Thyroid gland (tissue), 4 donors: Measurements from ENCODE around the gene NREP. TPM values are rescaled to one million over a fixed set of nuclear protein-coding genes. Genes with fewer than 3 reads are reported as not detected.

Experiments used
- DNase-seq, 2 donors: peaks; one replicate each; pipeline ENCODE4 v3.0.0-alpha.2; 2019
- H3K27ac ChIP-seq, 3 donors: fragments of 200-600 bp; sonication (generic); 1 replicate in 2 of 3; 2 replicates in 1 of 3; pipeline ENCODE4 v1.5.1; 2016 to 2019; ENCODE audit warnings: mild to moderate bottlenecking in 1 of 3, moderate library complexity in 1 of 3
- H3K27me3 ChIP-seq: fragments of 200-600 bp; sonication (generic); one replicate; pipeline ENCODE4 v1.5.1; 2019
- H3K36me3 ChIP-seq, 2 donors: fragments of 200-600 bp; sonication (generic); one replicate each; pipeline ENCODE4 v1.5.1; 2016 to 2019
- H3K4me1 ChIP-seq, 2 donors: fragments of 200-600 bp; sonication (generic); one replicate each; pipeline ENCODE4 v1.5.1; 2017 to 2019
- H3K4me3 ChIP-seq, 3 donors: fragments of 200-600 bp; sonication (generic); replicated peaks in 1 of 3; 1 replicate in 2 of 3; 2 replicates in 1 of 3; pipeline ENCODE4 v1.5.1; 2016; ENCODE audit warnings: mild to moderate bottlenecking in 1 of 3
- H3K9me3 ChIP-seq: fragments of 200-600 bp; sonication (generic); one replicate; pipeline ENCODE4 v1.5.1; 2017
- CTCF ChIP-seq, 6 experiments: fragments of 200-600 bp in 3 of 6; fragments of 450-650 bp in 3 of 6; sonication (generic) in 3 of 6; IDR thresholded peaks; one replicate each; pipeline ENCODE4 v1.5.1; 2016 to 2019; ENCODE audit warnings: antibody characterized with exemption in 6 of 6, mild to moderate bottlenecking in 2 of 6, inconsistent platforms in 1 of 6, moderate library complexity in 1 of 6
- POLR2A ChIP-seq, 2 donors: fragments of 450-650 bp; IDR thresholded peaks; one replicate each; pipeline ENCODE4 v1.6.1; 2017; ENCODE audit warnings: antibody characterized with exemption in 2 of 2, mild to moderate bottlenecking in 2 of 2, moderate library complexity in 1 of 2
- WGBS, 2 donors: methylation state at CpG; one replicate each; pipeline ENCODE4 v1.1.5; 2017; 5-methylcytosine and 5-hydroxymethylcytosine counted together
- intact Hi-C: fragments of 100-400 bp; cut with DNase I; formaldehyde crosslinking; loops from one replicate; pipeline ENCODE4 v1.15.1; 2023
- small RNA-seq: library from RNA; depleted of rRNA; stranded (forward); fragments of <200 nt; gene quantifications from one replicate; pipeline ENCODE3, GENCODE V24; 2016
- total RNA-seq, 4 donors: library from RNA; depleted of rRNA; stranded (reverse); fragments of >200 nt; gene quantifications; one replicate each; pipeline ENCODE4 v1.2.3, GENCODE V29; 2016

NREP gene
- total RNA-seq, 4 donors from 2014 or later = 4.4 to 20.6 (median 11.1) TPM

DNA sequence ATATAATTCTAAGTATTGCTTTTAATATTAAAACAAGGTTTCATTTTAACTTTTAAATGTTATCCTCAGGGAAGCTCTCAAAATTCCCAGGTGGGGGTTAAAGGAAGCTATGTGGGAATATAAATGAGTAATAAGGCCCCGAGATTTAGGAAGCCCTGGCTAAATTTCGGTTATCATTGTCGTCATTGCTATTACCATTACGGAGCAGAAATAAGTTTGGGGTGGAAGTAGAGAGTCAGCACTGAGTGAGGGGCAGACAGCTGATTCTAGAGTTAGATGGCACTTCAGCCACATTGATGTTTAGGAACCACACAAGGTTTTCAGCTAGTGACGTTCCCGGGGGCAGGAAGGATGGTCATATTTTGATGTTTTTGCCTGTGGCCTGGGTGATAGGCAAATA, 74.9 kb downstream of the NREP start:
- WGBS, 2 donors = 78 to 84% methylated on average over 6 of the region's 6 CpGs
- no peaks in the 10 kb centered on the region for H3K9me3 ChIP-seq
- H3K4me3 ChIP-seq = no peak overlapping the region
- no peaks in the 10 kb centered on the region for H3K27me3 ChIP-seq
- DNase-seq = no peak
- no peak overlapping the region for H3K27ac ChIP-seq
- TF ChIP-seq CTCF (IDR thresholded peaks at IDR 0.05) (no peak), POLR2A (IDR thresholded peaks at IDR 0.05) (no peak)
- no peaks in the 10 kb centered on the region for H3K36me3 ChIP-seq
- intact Hi-C loops = no loop called here
- peaks cover 12 to 15% of the 10 kb centered on the region in 2 donors for H3K4me1 ChIP-seq

DNA sequence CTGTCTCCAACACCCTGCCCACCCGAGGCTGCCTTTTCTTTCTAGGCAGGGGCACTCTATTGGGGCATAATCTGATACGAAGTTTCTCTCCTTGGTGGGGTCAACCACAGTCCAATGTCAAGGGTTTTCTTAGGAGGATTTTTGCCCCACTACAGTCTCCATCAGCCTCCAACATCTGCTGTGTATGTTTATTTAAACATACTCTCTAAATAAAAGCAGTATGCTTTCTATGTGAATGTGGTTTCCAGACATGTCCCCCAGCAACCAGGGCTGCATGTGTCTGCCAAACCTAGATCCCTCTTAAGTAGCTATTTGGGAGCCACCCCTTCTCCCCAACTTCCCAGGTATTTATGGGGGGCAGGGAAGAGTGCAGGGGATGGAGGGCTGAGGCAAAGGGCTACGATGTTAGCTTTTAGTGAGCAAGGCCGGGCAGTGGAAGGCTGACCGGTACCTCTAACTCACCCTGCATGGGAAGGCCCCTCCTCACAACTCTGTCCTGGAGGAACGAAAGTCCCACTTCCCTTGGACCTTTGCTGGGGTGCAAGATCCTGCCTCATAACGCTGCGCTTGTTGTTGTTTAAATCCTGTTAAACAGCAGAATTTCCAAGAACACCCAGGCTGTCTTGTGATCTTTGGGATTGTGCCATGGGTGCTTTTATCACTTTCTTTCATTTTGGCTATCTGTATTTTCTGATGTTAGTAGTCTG, 75.4 kb downstream of the NREP start:
- TF ChIP-seq CTCF (IDR thresholded peaks at IDR 0.05) = no peak
- no peak for TF ChIP-seq POLR2A (IDR thresholded peaks at IDR 0.05)
- intact Hi-C loops = no loop called here
- Histone ChIP-seq H3K4me3 (no peak overlapping the region), H3K36me3 (no peaks in the 10 kb centered on the region), H3K27me3 (no peaks in the 10 kb centered on the region), H3K4me1 (peaks cover 12 to 15% of the 10 kb centered on the region in 2 donors), H3K27ac (peak overlapping the region in 1 of 3 donors; percentile 11), H3K9me3 (no peaks in the 10 kb centered on the region)
- 65 to 73% methylated on average over 8 of the region's 8 CpGs for WGBS, 2 donors
- no peak for DNase-seq

- H3K4me1 ChIP-seq = peaks cover 12 to 15% of the 10 kb centered on the region in 2 donors
- intact Hi-C loops = no loop called here
- DNase-seq = peak; percentile 28 to 41
- no peaks in the 10 kb centered on the region for H3K27me3 ChIP-seq
- no peaks in the 10 kb centered on the region for H3K9me3 ChIP-seq
- H3K4me3 ChIP-seq = no peak overlapping the region
- TF ChIP-seq CTCF (IDR thresholded peaks at IDR 0.05) (no peak), POLR2A (IDR thresholded peaks at IDR 0.05) (no peak)
- WGBS, 2 donors = 12 to 20% methylated on average over 6 of the region's 6 CpGs
- H3K27ac ChIP-seq = peak overlapping the region in 2 of 3 donors; percentile 10 to 11
- no peaks in the 10 kb centered on the region for H3K36me3 ChIP-seq
Measured at GRCh38 chr5:111680737-111681413, 76.1 kb downstream of the NREP start.

DNA sequence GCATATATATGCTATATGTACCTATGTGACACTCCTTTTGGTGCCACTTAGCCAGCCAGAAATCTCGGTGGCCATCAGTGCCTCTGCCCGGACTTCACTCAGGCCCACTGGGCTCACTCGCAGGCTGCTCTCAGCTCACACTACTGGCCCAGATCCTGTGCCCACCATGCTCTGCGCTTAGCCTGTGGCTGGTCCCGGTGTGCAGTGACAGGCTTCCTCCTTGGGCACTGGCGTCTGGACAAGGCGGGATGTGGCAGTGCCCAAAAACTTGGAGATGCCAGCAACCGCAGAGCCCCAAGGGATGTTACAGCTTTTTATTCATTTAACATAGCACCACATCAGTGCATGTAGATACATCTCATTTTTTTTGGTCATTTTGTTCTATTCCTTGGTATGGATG, 77.4 kb downstream of the NREP start:
- no peak for DNase-seq
- no peaks in the 10 kb centered on the region for H3K9me3 ChIP-seq
- H3K4me1 ChIP-seq = peaks cover 12 to 15% of the 10 kb centered on the region in 2 donors
- intact Hi-C loops = no loop called here
- no peak overlapping the region for H3K4me3 ChIP-seq
- no peaks in the 10 kb centered on the region for H3K36me3 ChIP-seq
- no peaks in the 10 kb centered on the region for H3K27me3 ChIP-seq
- H3K27ac ChIP-seq = no peak overlapping the region
- whole genome bisulfite sequencing, 2 donors = 94 to 97% methylated on average over 8 of the region's 8 CpGs
- TF ChIP-seq POLR2A (IDR thresholded peaks at IDR 0.05) (no peak), CTCF (IDR thresholded peaks at IDR 0.05) (no peak)

Small RNA genes lying within 50 kb of the gene (small RNA-seq; reads per million reads assigned to genes)
- gene RN7SKP57 = not detected

Other genes starting within 250 kb of the NREP start
- 10 to 100 TPM; 15.3 to 35.1 (median 27.1) TPM for gene STARD4, start 244.7 kb downstream of the NREP start, total RNA-seq